ENCODE measurements around the gene SMG9.

SMG9 gene

GRCh38 chr19:43751466-43752220 lies 3.1 kb downstream of the SMG9 start:
- DNase-seq: no peak

- DNase-seq: no peak
These were observed 4.9 kb downstream of the SMG9 start for GRCh38 chr19:43749898-43750297.

GRCh38 chr19:43749152-43749551 lies 5.6 kb downstream of the SMG9 start:
- DNase-seq: no peak

GRCh38 chr19:43748685-43749084 lies 6.1 kb downstream of the SMG9 start:
- DNase-seq: no peak

GRCh38 chr19:43748205-43748594 lies 6.6 kb downstream of the SMG9 start:
- no peak for DNase-seq

- DNase-seq: no peak
These were observed 7.1 kb downstream of the SMG9 start for GRCh38 chr19:43747557-43748204.

GRCh38 chr19:43743059-43743458 lies 11.7 kb downstream of the SMG9 start:
- no peak for DNase-seq

GRCh38 chr19:43741075-43741825 lies 13.5 kb downstream of the SMG9 start:
- no peak for DNase-seq

- DNase-seq: no peak
These were observed 15.1 kb downstream of the SMG9 start for GRCh38 chr19:43739439-43740235.

GRCh38 chr19:43738780-43739211 lies 16.0 kb downstream of the SMG9 start:
- no peak for DNase-seq

- DNase-seq: no peak
These were observed 18.8 kb downstream of the SMG9 start for GRCh38 chr19:43735957-43736356.

GRCh38 chr19:43735013-43735412 lies 19.7 kb downstream of the SMG9 start:
- DNase-seq: no peak

GRCh38 chr19:43731846-43732245 lies 22.9 kb downstream of the SMG9 start:
- no peak for DNase-seq

- DNase-seq: no peak
These were observed 23.4 kb downstream of the SMG9 start for GRCh38 chr19:43731346-43731745.

GRCh38 chr19:43729919-43730318 lies 24.8 kb downstream of the SMG9 start:
- DNase-seq: no peak

- DNase-seq: no peak
These were observed 27.2 kb downstream of the SMG9 start for GRCh38 chr19:43727593-43727853.

- no peak for DNase-seq
These were observed 27.8 kb downstream of the SMG9 start for GRCh38 chr19:43726736-43727592.

- no peak for DNase-seq
These were observed 29.3 kb downstream of the SMG9 start for GRCh38 chr19:43725468-43725867.

- no peak for DNase-seq
These were observed 29.9 kb downstream of the SMG9 start for GRCh38 chr19:43724896-43725295.

GRCh38 chr19:43723588-43723987 lies 31.2 kb downstream of the SMG9 start:
- no peak for DNase-seq

- DNase-seq: no peak
These were observed 33.2 kb downstream of the SMG9 start for GRCh38 chr19:43721469-43722048.

- no peak for DNase-seq
These were observed 33.8 kb downstream of the SMG9 start for GRCh38 chr19:43720936-43721335.
